ENCODE results near the gene KCND1.

DNA sequence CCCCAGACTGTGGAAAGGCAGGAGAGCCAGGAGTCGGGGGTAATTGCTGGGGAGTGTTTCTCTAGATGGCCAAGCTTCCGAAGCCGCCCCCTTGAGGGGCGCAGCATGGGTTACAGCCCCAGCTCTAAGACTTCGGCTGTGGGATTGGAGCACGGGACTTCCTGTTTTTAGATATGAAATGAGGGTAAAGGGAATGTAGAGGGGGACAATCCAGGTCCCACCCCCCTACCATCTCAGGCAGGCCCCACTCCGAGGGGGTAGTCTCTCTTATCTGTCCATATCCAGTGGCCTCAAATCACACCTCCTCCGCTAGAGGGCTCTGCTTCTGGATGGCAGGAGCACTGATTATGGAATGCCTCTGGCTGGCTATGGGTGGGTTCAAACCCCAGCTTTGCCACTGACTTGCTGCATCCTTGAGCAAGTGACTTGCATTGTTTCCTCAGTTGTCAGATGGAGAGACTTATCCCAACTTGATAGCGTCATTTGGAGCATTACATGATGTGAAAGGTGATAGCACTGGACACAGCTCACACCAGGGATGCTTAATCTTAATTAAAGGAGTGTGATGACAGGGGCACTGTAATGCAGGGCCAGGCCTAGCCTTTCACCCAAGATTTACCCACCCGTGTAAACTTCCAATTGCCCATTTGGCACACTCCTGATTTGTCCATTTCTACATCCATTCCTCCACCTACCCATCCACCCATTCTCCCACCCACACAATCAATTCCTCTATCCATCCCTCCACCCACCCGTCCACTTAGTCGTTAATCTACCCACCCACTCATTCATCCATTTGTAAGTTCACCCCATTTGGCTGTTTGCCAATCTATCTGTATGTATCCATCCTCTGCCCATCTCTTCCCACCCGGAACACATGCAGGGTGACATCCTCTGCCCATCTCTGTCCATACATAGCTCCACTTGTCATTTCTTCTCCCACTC, 848 bp upstream of the KCND1 start:
- TF ChIP-seq, protein P1, sequence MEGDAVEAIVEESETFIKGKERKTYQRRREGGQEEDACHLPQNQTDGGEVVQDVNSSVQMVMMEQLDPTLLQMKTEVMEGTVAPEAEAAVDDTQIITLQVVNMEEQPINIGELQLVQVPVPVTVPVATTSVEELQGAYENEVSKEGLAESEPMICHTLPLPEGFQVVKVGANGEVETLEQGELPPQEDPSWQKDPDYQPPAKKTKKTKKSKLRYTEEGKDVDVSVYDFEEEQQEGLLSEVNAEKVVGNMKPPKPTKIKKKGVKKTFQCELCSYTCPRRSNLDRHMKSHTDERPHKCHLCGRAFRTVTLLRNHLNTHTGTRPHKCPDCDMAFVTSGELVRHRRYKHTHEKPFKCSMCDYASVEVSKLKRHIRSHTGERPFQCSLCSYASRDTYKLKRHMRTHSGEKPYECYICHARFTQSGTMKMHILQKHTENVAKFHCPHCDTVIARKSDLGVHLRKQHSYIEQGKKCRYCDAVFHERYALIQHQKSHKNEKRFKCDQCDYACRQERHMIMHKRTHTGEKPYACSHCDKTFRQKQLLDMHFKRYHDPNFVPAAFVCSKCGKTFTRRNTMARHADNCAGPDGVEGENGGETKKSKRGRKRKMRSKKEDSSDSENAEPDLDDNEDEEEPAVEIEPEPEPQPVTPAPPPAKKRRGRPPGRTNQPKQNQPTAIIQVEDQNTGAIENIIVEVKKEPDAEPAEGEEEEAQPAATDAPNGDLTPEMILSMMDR (tag by site-specific recombination; IDR thresholded peaks at IDR 0.05): 0 out of 2 replicates have a peak, but pooled peaks have one; percentile 57
- TF ChIP-seq ZSCAN5A (tag by site-specific recombination; IDR thresholded peaks at IDR 0.05) (no peak), ZNF416 (tag by site-specific recombination; IDR thresholded peaks at IDR 0.05) (no peak), ZBTB8A (tag by site-specific recombination; IDR thresholded peaks at IDR 0.05) (no peak), MZF1 (tag by site-specific recombination; IDR thresholded peaks at IDR 0.05; ENCODE audit: borderline replicate concordance) (no peak), YY1 (tag by site-specific recombination; IDR thresholded peaks at IDR 0.05) (no peak), REST (tag by site-specific recombination; IDR thresholded peaks at IDR 0.05) (no peak), ZNF544 (tag by site-specific recombination; IDR thresholded peaks at IDR 0.05) (no peak), ZNF488 (tag by site-specific recombination; IDR thresholded peaks at IDR 0.05) (no peak), ZFHX2 (tag by site-specific recombination; conservative IDR thresholded peaks at IDR 0.05) (peak; percentile 99)
- TF ChIP-seq, protein P2, sequence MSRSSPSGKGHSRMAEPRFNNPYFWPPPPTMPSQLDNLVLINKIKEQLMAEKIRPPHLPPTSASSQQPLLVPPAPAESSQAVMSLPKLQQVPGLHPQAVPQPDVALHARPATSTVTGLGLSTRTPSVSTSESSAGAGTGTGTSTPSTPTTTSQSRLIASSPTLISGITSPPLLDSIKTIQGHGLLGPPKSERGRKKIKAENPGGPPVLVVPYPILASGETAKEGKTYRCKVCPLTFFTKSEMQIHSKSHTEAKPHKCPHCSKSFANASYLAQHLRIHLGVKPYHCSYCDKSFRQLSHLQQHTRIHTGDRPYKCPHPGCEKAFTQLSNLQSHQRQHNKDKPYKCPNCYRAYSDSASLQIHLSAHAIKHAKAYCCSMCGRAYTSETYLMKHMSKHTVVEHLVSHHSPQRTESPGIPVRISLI (tag by site-specific recombination; IDR thresholded peaks at IDR 0.05): no peak
- TF ChIP-seq, protein P3, sequence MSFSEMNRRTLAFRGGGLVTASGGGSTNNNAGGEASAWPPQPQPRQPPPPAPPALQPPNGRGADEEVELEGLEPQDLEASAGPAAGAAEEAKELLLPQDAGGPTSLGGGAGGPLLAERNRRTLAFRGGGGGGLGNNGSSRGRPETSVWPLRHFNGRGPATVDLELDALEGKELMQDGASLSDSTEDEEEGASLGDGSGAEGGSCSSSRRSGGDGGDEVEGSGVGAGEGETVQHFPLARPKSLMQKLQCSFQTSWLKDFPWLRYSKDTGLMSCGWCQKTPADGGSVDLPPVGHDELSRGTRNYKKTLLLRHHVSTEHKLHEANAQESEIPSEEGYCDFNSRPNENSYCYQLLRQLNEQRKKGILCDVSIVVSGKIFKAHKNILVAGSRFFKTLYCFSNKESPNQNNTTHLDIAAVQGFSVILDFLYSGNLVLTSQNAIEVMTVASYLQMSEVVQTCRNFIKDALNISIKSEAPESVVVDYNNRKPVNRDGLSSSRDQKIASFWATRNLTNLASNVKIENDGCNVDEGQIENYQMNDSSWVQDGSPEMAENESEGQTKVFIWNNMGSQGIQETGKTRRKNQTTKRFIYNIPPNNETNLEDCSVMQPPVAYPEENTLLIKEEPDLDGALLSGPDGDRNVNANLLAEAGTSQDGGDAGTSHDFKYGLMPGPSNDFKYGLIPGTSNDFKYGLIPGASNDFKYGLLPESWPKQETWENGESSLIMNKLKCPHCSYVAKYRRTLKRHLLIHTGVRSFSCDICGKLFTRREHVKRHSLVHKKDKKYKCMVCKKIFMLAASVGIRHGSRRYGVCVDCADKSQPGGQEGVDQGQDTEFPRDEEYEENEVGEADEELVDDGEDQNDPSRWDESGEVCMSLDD (tag by site-specific recombination; IDR thresholded peaks at IDR 0.05): no peak

All from HEK293 (cell line).